Endometrium (tissue), 2 donors: ENCODE results near the gene PRDX2.
A peak's percentile ranks its signal among the peaks of the same experiment; 100 is the strongest.

Experiments used
- FAIRE-seq: peaks from 2 replicates; lab custom pipeline; 2012; peaks lifted over from hg19 to GRCh38; lab: Jason Lieb, UNC
- donor health status: control.
- donor health status: control.

PRDX2 gene

GRCh38 chr19:12792051-12792852 is 9.3 kb downstream of the PRDX2 start:
- FAIRE-seq: no peak

GRCh38 chr19:12791345-12792050 is 10.1 kb downstream of the PRDX2 start, which contains the start of gene JUNB:
JUNB (plus strand) TSS chr19:12791486; CDS start chr19:12791772, 286 bp downstream.
- FAIRE-seq: peak; percentile 62

- no peak for FAIRE-seq
These were observed 10.8 kb downstream of the PRDX2 start for GRCh38 chr19:12790628-12791344.

GRCh38 chr19:12789904-12790619 is 11.5 kb downstream of the PRDX2 start:
- FAIRE-seq: no peak

- FAIRE-seq: no peak
These were observed 12.3 kb downstream of the PRDX2 start for GRCh38 chr19:12789098-12789903.

GRCh38 chr19:12788682-12789097 is 12.9 kb downstream of the PRDX2 start:
- FAIRE-seq: no peak

GRCh38 chr19:12788042-12788681 is 13.4 kb downstream of the PRDX2 start:
- no peak for FAIRE-seq

GRCh38 chr19:12787458-12787857 is 14.1 kb downstream of the PRDX2 start:
- FAIRE-seq: no peak

- FAIRE-seq: no peak
These were observed 14.6 kb downstream of the PRDX2 start for GRCh38 chr19:12786952-12787351.

GRCh38 chr19:12786141-12786870 is 15.3 kb downstream of the PRDX2 start:
- no peak for FAIRE-seq

GRCh38 chr19:12785431-12786031 is 16.1 kb downstream of the PRDX2 start:
- FAIRE-seq: no peak

- FAIRE-seq: no peak
These were observed 16.6 kb downstream of the PRDX2 start for GRCh38 chr19:12784871-12785430.

- no peak for FAIRE-seq
These were observed 17.2 kb downstream of the PRDX2 start for GRCh38 chr19:12784394-12784870.

GRCh38 chr19:12783849-12784393 is 17.7 kb downstream of the PRDX2 start:
- no peak for FAIRE-seq

- no peak for FAIRE-seq
These were observed 18.2 kb downstream of the PRDX2 start for GRCh38 chr19:12783291-12783848.

- no peak for FAIRE-seq
These were observed 18.9 kb downstream of the PRDX2 start for GRCh38 chr19:12782424-12783290.

- no peak for FAIRE-seq
These were observed 19.5 kb downstream of the PRDX2 start for GRCh38 chr19:12782174-12782423.
